Neuronal stem cell (in vitro differentiated cells): ENCODE results near the gene BMP5.

ENCODE experiments used
- DNase-seq: peaks from one replicate; pipeline ENCODE4 v3.0.0-alpha.2; 2013; ENCODE audit warnings: low spot score
- H2AFZ ChIP-seq: one replicate; pipeline ENCODE4 v1.6.1; 2013; ENCODE audit warnings: mild to moderate bottlenecking, low read length, inconsistent platforms
- H2AK5ac ChIP-seq: 2 replicates; pipeline ENCODE4 v1.6.1; 2013; ENCODE audit warnings: low read depth, mild to moderate bottlenecking, inconsistent platforms, low read length, moderate library complexity, mixed read lengths
- H2BK120ac ChIP-seq: 2 replicates; pipeline ENCODE4 v1.6.1; 2013; ENCODE audit warnings: low read depth, mild to moderate bottlenecking, inconsistent platforms, low read length, moderate library complexity, mixed read lengths
- H2BK12ac ChIP-seq: one replicate; pipeline ENCODE4 v1.6.1; 2013; ENCODE audit warnings: low read length, inconsistent platforms
- H2BK15ac ChIP-seq: 2 replicates; pipeline ENCODE4 v1.6.1; 2013; ENCODE audit warnings: mild to moderate bottlenecking, low read length, inconsistent platforms, mixed read lengths
- H2BK5ac ChIP-seq: one replicate; pipeline ENCODE4 v1.6.1; 2013; ENCODE audit warnings: inconsistent platforms, mild to moderate bottlenecking, low read length, moderate library complexity
- H3K14ac ChIP-seq: one replicate; pipeline ENCODE4 v1.6.1; 2013; ENCODE audit warnings: low read length, inconsistent platforms
- H3K18ac ChIP-seq: 2 replicates; pipeline ENCODE4 v1.6.1; 2013; ENCODE audit warnings: low read length, inconsistent platforms
- H3K23ac ChIP-seq: 2 replicates; pipeline ENCODE4 v1.6.1; 2013; ENCODE audit warnings: low read depth, mild to moderate bottlenecking, mixed read lengths, low read length, inconsistent platforms; ENCODE audit not compliant: poor library complexity
- H3K27ac ChIP-seq: replicated peaks from 3 replicates; pipeline ENCODE4 v1.5.1; 2013; ENCODE audit warnings: low read length, inconsistent platforms
- H3K27me3 ChIP-seq, 3 experiments: 2 replicates each; pipeline ENCODE4 v1.6.1; 2013; ENCODE audit warnings: low read length in 3 of 3, mild to moderate bottlenecking in 2 of 3, inconsistent platforms in 1 of 3, low read depth in 1 of 3, mixed read lengths in 1 of 3, moderate library complexity in 1 of 3; ENCODE audit not compliant: control insufficient read depth in 3 of 3, insufficient read depth in 3 of 3
- H3K36me3 ChIP-seq, 2 donors: replicated peaks in 1 of 2; 2 replicates each; pipeline ENCODE4 v1.6.1; 2013; ENCODE audit warnings: low read length in 2 of 2; ENCODE audit not compliant: control insufficient read depth in 2 of 2, insufficient read depth in 2 of 2
- H3K4ac ChIP-seq: 2 replicates; pipeline ENCODE4 v1.6.1; 2013; ENCODE audit warnings: inconsistent platforms, mild to moderate bottlenecking, low read length, moderate library complexity
- H3K4me1 ChIP-seq, 2 donors: 1 replicate in 1 of 2; 2 replicates in 1 of 2; pipeline ENCODE4 v1.6.1; 2013; ENCODE audit warnings: low read length in 2 of 2, low read depth in 1 of 2; ENCODE audit not compliant: control insufficient read depth in 2 of 2, insufficient read depth in 1 of 2
- H3K4me2 ChIP-seq: one replicate; pipeline ENCODE4 v1.6.1; 2013; ENCODE audit warnings: mild to moderate bottlenecking, low read length, inconsistent platforms; ENCODE audit not compliant: insufficient read depth, poor library complexity, severe bottlenecking
- H3K4me3 ChIP-seq, 2 donors: 2 replicates each; pipeline ENCODE4 v1.5.1; 2013; ENCODE audit warnings: low read length in 2 of 2, mild to moderate bottlenecking in 2 of 2, inconsistent platforms in 1 of 2, moderate library complexity in 1 of 2
- H3K79me1 ChIP-seq: one replicate; pipeline ENCODE4 v1.6.1; 2013; ENCODE audit warnings: low read depth, mild to moderate bottlenecking, inconsistent platforms, low read length, moderate library complexity
- H3K9ac ChIP-seq: one replicate; pipeline ENCODE4 v1.6.1; 2013; ENCODE audit warnings: mild to moderate bottlenecking, low read depth, low read length, inconsistent platforms; ENCODE audit not compliant: poor library complexity
- H3K9me3 ChIP-seq, 2 donors: replicated peaks in 1 of 2; 2 replicates each; pipeline versions ENCODE3 to v1.6.1; 2013; ENCODE audit warnings: low read length in 2 of 2, mild to moderate bottlenecking in 2 of 2, inconsistent platforms in 1 of 2, low read depth in 1 of 2, mixed read lengths in 1 of 2, moderate library complexity in 1 of 2; ENCODE audit not compliant: control insufficient read depth in 2 of 2, insufficient read depth in 1 of 2
- H4K8ac ChIP-seq: one replicate; pipeline ENCODE4 v1.6.1; 2013; ENCODE audit warnings: low read depth, mild to moderate bottlenecking, inconsistent platforms, low read length, moderate library complexity
- H4K91ac ChIP-seq: one replicate; pipeline ENCODE4 v1.6.1; 2013; ENCODE audit warnings: low read length, low read depth, mild to moderate bottlenecking, inconsistent platforms; ENCODE audit not compliant: poor library complexity
- WGBS, 2 donors: extraction: QIAGEN DNeasy Blood & Tissue Kit; methylation state at CpG; one replicate each; pipeline ENCODE4 v1.1.7; 2013; ENCODE audit warnings: missing lambda C conversion rate in 2 of 2, mixed read lengths in 1 of 2; ENCODE audit not compliant: insufficient read length in 2 of 2, insufficient replicate concordance in 1 of 2; ENCODE audit errors: extremely low coverage in 2 of 2; 5-methylcytosine and 5-hydroxymethylcytosine counted together

The BMP5 gene

GRCh38 chr6:55734256-55734655 is 141.1 kb downstream of the BMP5 start:
- Histone ChIP-seq H3K9me3 (peaks cover 0 to 5% of the 10 kb centered on the region in 2 donors), H2BK15ac (no peak overlapping the region), H3K27ac (no peak overlapping the region), H3K4me1 (no peaks in the 10 kb centered on the region), H2BK120ac (no peak overlapping the region), H3K79me1 (peaks cover 1% of the 10 kb centered on the region), H3K4me2 (no peak overlapping the region), H2BK12ac (no peak overlapping the region), H3K27me3 (peaks cover 0 to 2% (median 0%) of the 10 kb centered on the region in 3 experiments), H3K4me3 (no peak overlapping the region), H3K9ac (no peak overlapping the region), H2AK5ac (no peak overlapping the region), H3K18ac (no peak overlapping the region), H2BK5ac (no peak overlapping the region), H3K14ac (no peak overlapping the region), H3K23ac (no peak overlapping the region), H2AFZ (no peak overlapping the region), H3K4ac (no peak overlapping the region), H4K91ac (no peak overlapping the region), H3K36me3 (no peaks in the 10 kb centered on the region), H4K8ac (no peak overlapping the region)
- no peak for DNase-seq

- Histone ChIP-seq H3K36me3 (no peaks in the 10 kb centered on the region), H3K27ac (no peak overlapping the region), H3K9me3 (no peaks in the 10 kb centered on the region), H3K79me1 (peaks cover 1% of the 10 kb centered on the region), H3K18ac (no peak overlapping the region), H3K4me3 (no peak overlapping the region), H3K4me2 (no peak overlapping the region), H4K91ac (no peak overlapping the region), H2AFZ (no peak overlapping the region), H3K9ac (no peak overlapping the region), H2BK15ac (no peak overlapping the region), H3K23ac (no peak overlapping the region), H2BK12ac (no peak overlapping the region), H3K27me3 (peaks cover 0 to 2% (median 0%) of the 10 kb centered on the region in 3 experiments), H4K8ac (no peak overlapping the region), H3K14ac (no peak overlapping the region), H3K4ac (no peak overlapping the region), H2BK120ac (no peak overlapping the region), H3K4me1 (no peaks in the 10 kb centered on the region), H2AK5ac (no peak overlapping the region), H2BK5ac (no peak overlapping the region)
- no peak for DNase-seq
These were observed 145.7 kb downstream of the BMP5 start for GRCh38 chr6:55729665-55730064.

GRCh38 chr6:55726144-55726543 is 149.2 kb downstream of the BMP5 start:
- no peak for DNase-seq
- Histone ChIP-seq H3K4me3 (no peak overlapping the region), H2AK5ac (no peak overlapping the region), H3K14ac (no peak overlapping the region), H3K9ac (no peak overlapping the region), H4K8ac (no peak overlapping the region), H4K91ac (no peak overlapping the region), H3K4ac (no peak overlapping the region), H3K36me3 (no peaks in the 10 kb centered on the region), H3K18ac (no peak overlapping the region), H3K4me2 (no peak overlapping the region), H2BK15ac (no peak overlapping the region), H3K79me1 (peaks cover 1% of the 10 kb centered on the region), H2BK12ac (no peak overlapping the region), H3K9me3 (no peaks in the 10 kb centered on the region), H3K27ac (no peak overlapping the region), H3K4me1 (no peaks in the 10 kb centered on the region), H3K23ac (no peak overlapping the region), H2BK5ac (no peak overlapping the region), H2BK120ac (no peak overlapping the region), H2AFZ (peak overlapping the region; percentile 68), H3K27me3 (peaks cover 0 to 2% (median 0%) of the 10 kb centered on the region in 3 experiments)
- no CpG with 5 or more reads among the region's 1 CpG for WGBS, 2 donors

- Histone ChIP-seq H3K4me3 (no peak overlapping the region), H3K79me1 (no peaks in the 10 kb centered on the region), H3K4ac (no peak overlapping the region), H4K91ac (no peak overlapping the region), H2BK15ac (no peak overlapping the region), H3K36me3 (no peaks in the 10 kb centered on the region), H2AFZ (peak overlapping the region; percentile 26), H3K9ac (no peak overlapping the region), H4K8ac (no peak overlapping the region), H2BK5ac (no peak overlapping the region), H2BK12ac (no peak overlapping the region), H3K27me3 (no peaks in the 10 kb centered on the region), H3K27ac (no peak overlapping the region), H2AK5ac (no peak overlapping the region), H3K23ac (no peak overlapping the region), H2BK120ac (no peak overlapping the region), H3K4me1 (peaks cover 0 to 11% of the 10 kb centered on the region in 2 donors), H3K14ac (no peak overlapping the region), H3K18ac (no peak overlapping the region), H3K4me2 (no peak overlapping the region), H3K9me3 (peaks cover 0 to 3% of the 10 kb centered on the region in 2 donors)
- no peak for DNase-seq
- WGBS, 2 donors: no CpG with 5 or more reads among the region's 4 CpGs
These were observed 160.6 kb downstream of the BMP5 start for GRCh38 chr6:55714831-55715230.
